RWPE2 (cell line): ENCODE results near the gene AFAP1L1.

Experiments used
- ATAC-seq: fragments of 200-7000 bp; cut with Tn5 transposase; 3 replicates; pipeline ENCODE4 v1.9.1; 2021; ENCODE audit warnings: low read depth
- DNase-seq: peaks from one replicate; pipeline ENCODE4 v3.0.0-alpha.2; 2020; ENCODE audit warnings: low spot score
- H3K27ac ChIP-seq: fragments of 450-650 bp; 2 replicates; pipeline ENCODE4 v1.5.1; 2017; ENCODE audit warnings: mild to moderate bottlenecking; ENCODE audit not compliant: poor library complexity, severe bottlenecking
- H3K27me3 ChIP-seq: fragments of 250-450 bp; sonication (Bioruptor Pico); 2 replicates; pipeline ENCODE4 v1.5.1; 2021; ENCODE audit warnings: mild to moderate bottlenecking, moderate library complexity; ENCODE audit not compliant: insufficient read depth, poor library complexity, severe bottlenecking
- H3K36me3 ChIP-seq: fragments of 250-450 bp; sonication (Bioruptor Pico); 2 replicates; pipeline ENCODE4 v1.5.1; 2020; ENCODE audit warnings: low read depth, mild to moderate bottlenecking, moderate library complexity
- H3K4me1 ChIP-seq: fragments of 250-450 bp; sonication (Bioruptor Pico); 2 replicates; pipeline ENCODE4 v1.5.1; 2021; ENCODE audit warnings: mild to moderate bottlenecking, moderate library complexity; ENCODE audit not compliant: insufficient read depth, poor library complexity, severe bottlenecking
- H3K4me3 ChIP-seq: fragments of 250-450 bp; sonication (Bioruptor Pico); 2 replicates; pipeline ENCODE4 v1.5.1; 2021; ENCODE audit warnings: mild to moderate bottlenecking, moderate library complexity; ENCODE audit not compliant: severe bottlenecking
- H3K9me3 ChIP-seq: fragments of 250-450 bp; sonication (Bioruptor Pico); 2 replicates; pipeline ENCODE4 v1.5.1; 2021; ENCODE audit warnings: mild to moderate bottlenecking, moderate library complexity; ENCODE audit not compliant: severe bottlenecking
- TF ChIP-seq, protein P1 (sequence below): fragments of 450-650 bp; IDR thresholded peaks from one replicate; pipeline ENCODE4 v1.5.1; 2017; ENCODE audit warnings: mild to moderate bottlenecking, moderate library complexity; ENCODE audit not compliant: poor library complexity, severe bottlenecking

AFAP1L1 gene

GRCh38 chr5:149370878-149371277 is 99.2 kb downstream of the AFAP1L1 start:
- no peak overlapping the region for H3K27ac ChIP-seq

GRCh38 chr5:149371296-149371962 is 99.8 kb downstream of the AFAP1L1 start:
- Histone ChIP-seq H3K36me3 (no peaks in the 10 kb centered on the region), H3K9me3 (no peaks in the 10 kb centered on the region), H3K27ac (no peak overlapping the region), H3K4me1 (no peaks in the 10 kb centered on the region), H3K27me3 (no peaks in the 10 kb centered on the region), H3K4me3 (no peak overlapping the region)
- TF ChIP-seq, protein P1, sequence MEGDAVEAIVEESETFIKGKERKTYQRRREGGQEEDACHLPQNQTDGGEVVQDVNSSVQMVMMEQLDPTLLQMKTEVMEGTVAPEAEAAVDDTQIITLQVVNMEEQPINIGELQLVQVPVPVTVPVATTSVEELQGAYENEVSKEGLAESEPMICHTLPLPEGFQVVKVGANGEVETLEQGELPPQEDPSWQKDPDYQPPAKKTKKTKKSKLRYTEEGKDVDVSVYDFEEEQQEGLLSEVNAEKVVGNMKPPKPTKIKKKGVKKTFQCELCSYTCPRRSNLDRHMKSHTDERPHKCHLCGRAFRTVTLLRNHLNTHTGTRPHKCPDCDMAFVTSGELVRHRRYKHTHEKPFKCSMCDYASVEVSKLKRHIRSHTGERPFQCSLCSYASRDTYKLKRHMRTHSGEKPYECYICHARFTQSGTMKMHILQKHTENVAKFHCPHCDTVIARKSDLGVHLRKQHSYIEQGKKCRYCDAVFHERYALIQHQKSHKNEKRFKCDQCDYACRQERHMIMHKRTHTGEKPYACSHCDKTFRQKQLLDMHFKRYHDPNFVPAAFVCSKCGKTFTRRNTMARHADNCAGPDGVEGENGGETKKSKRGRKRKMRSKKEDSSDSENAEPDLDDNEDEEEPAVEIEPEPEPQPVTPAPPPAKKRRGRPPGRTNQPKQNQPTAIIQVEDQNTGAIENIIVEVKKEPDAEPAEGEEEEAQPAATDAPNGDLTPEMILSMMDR = peak; percentile 95
- ATAC-seq (peak; percentile 85), DNase-seq (peak; percentile 77)

More at GRCh38 chr5:149370878-149371277, 99.2 kb downstream of the AFAP1L1 start:
- ATAC-seq (no peak), DNase-seq (peak; percentile 33)
- H3K4me3 ChIP-seq = no peak overlapping the region
- H3K4me1 ChIP-seq = no peaks in the 10 kb centered on the region
- TF ChIP-seq, protein P1 = no peak
- H3K27me3 ChIP-seq = no peaks in the 10 kb centered on the region
- no peaks in the 10 kb centered on the region for H3K36me3 ChIP-seq
- no peaks in the 10 kb centered on the region for H3K9me3 ChIP-seq

GRCh38 chr5:149372076-149372795 is 100.6 kb downstream of the AFAP1L1 start:
- Histone ChIP-seq H3K9me3 (no peaks in the 10 kb centered on the region), H3K4me1 (no peaks in the 10 kb centered on the region), H3K36me3 (no peaks in the 10 kb centered on the region), H3K4me3 (no peak overlapping the region), H3K27ac (no peak overlapping the region), H3K27me3 (no peaks in the 10 kb centered on the region)
- peak; percentile 27 for DNase-seq
- TF ChIP-seq, protein P1 = no peak
- ATAC-seq = no peak

GRCh38 chr5:149372932-149373331 is 101.3 kb downstream of the AFAP1L1 start:
- Histone ChIP-seq H3K4me1 (no peaks in the 10 kb centered on the region), H3K27ac (no peak overlapping the region), H3K27me3 (no peaks in the 10 kb centered on the region), H3K4me3 (no peak overlapping the region), H3K36me3 (no peaks in the 10 kb centered on the region), H3K9me3 (no peaks in the 10 kb centered on the region)
- ATAC-seq (no peak), DNase-seq (no peak)
- TF ChIP-seq, protein P1 = no peak

- ATAC-seq = no peak
- H3K4me3 ChIP-seq = no peak overlapping the region
- H3K9me3 ChIP-seq = no peaks in the 10 kb centered on the region
- TF ChIP-seq, protein P1 = no peak
- no peaks in the 10 kb centered on the region for H3K27me3 ChIP-seq
- no peaks in the 10 kb centered on the region for H3K4me1 ChIP-seq
- no peaks in the 10 kb centered on the region for H3K36me3 ChIP-seq
- DNase-seq = peak; percentile 60
- H3K27ac ChIP-seq = no peak overlapping the region
These were observed 102.6 kb downstream of the AFAP1L1 start for GRCh38 chr5:149374303-149374702.
